OCI-LY1 (cell line): ENCODE data around the gene UBR3.

ENCODE experiments used
- H2AFZ ChIP-seq: fragments of 200-600 bp; sonication (generic), shearing (Covaris generic); 2 replicates; pipeline ENCODE4 v1.6.0; 2014; ENCODE audit warnings: antibody characterized with exemption, mild to moderate bottlenecking, low read length
- H3F3A ChIP-seq: fragments of 200-600 bp; sonication (generic), shearing (Covaris generic); 2 replicates; pipeline ENCODE4 v1.6.0; 2014; ENCODE audit warnings: mild to moderate bottlenecking, antibody characterized with exemption, low read length, moderate library complexity; ENCODE audit not compliant: insufficient read depth
- H3K27ac ChIP-seq: fragments of 200-600 bp; sonication (generic); 2 replicates; pipeline ENCODE4 v1.5.1; 2014; ENCODE audit warnings: low read length, mixed run types, mild to moderate bottlenecking, low read depth; ENCODE audit not compliant: poor library complexity, severe bottlenecking
- H3K27me3 ChIP-seq: fragments of 200-600 bp; sonication (generic); 2 replicates; pipeline ENCODE4 v1.6.0; 2014; ENCODE audit warnings: antibody characterized with exemption, mild to moderate bottlenecking, low read length, moderate library complexity; ENCODE audit not compliant: insufficient read depth
- H3K36me3 ChIP-seq: fragments of 200-600 bp; sonication (generic); 2 replicates; pipeline ENCODE4 v1.6.1; 2014; ENCODE audit warnings: mild to moderate bottlenecking, antibody characterized with exemption, low read length, moderate library complexity, mixed read lengths; ENCODE audit not compliant: insufficient read depth
- H3K4me1 ChIP-seq: fragments of 200-600 bp; sonication (generic); 2 replicates; pipeline ENCODE4 v1.5.1; 2014; ENCODE audit warnings: mild to moderate bottlenecking, low read length, moderate library complexity; ENCODE audit not compliant: insufficient read depth, severe bottlenecking
- H3K4me2 ChIP-seq: fragments of 200-600 bp; sonication (generic), shearing (Covaris generic); 2 replicates; pipeline ENCODE4 v1.6.1; 2014; ENCODE audit warnings: low read length
- H3K4me3 ChIP-seq: fragments of 200-600 bp; sonication (generic); 2 replicates; pipeline ENCODE4 v1.5.1; 2014; ENCODE audit warnings: low read length, low read depth, mild to moderate bottlenecking, mixed read lengths; ENCODE audit not compliant: poor library complexity, severe bottlenecking
- H3K79me2 ChIP-seq: fragments of 200-600 bp; shearing (Covaris generic); 2 replicates; pipeline ENCODE4 v1.6.1; 2016; ENCODE audit warnings: mixed run types, low read length, mixed read lengths; ENCODE audit not compliant: insufficient read depth
- H3K9ac ChIP-seq: fragments of 200-600 bp; sonication (generic), shearing (Covaris generic); 2 replicates; pipeline ENCODE4 v1.6.1; 2014; ENCODE audit warnings: mild to moderate bottlenecking, low read length, mixed read lengths
- H3K9me2 ChIP-seq: fragments of 200-600 bp; sonication (generic), shearing (Covaris generic); 2 replicates; pipeline ENCODE4 v1.6.1; 2014; ENCODE audit warnings: low read depth, mild to moderate bottlenecking, low read length, mixed read lengths
- H3K9me3 ChIP-seq: fragments of 200-600 bp; shearing (Covaris generic); 2 replicates; pipeline ENCODE4 v1.6.1; 2014; ENCODE audit warnings: low read length, mixed read lengths
- H4K20me1 ChIP-seq: fragments of 200-600 bp; sonication (generic), shearing (Covaris generic); 2 replicates; pipeline ENCODE4 v1.6.0; 2016; ENCODE audit warnings: mild to moderate bottlenecking, low read length; ENCODE audit not compliant: insufficient read depth
- CTCF ChIP-seq: fragments of 200-600 bp; sonication (generic), shearing (Covaris generic); IDR thresholded peaks from 2 replicates; pipeline ENCODE4 v1.5.1; 2017; ENCODE audit warnings: mild to moderate bottlenecking, antibody characterized with exemption, low read length, moderate library complexity, mixed read lengths
- EZH2 ChIP-seq: fragments of 200-600 bp; sonication (generic), shearing (Covaris generic); IDR thresholded peaks from 2 replicates; pipeline ENCODE4 v1.8.0; 2017; ENCODE audit warnings: borderline replicate concordance, mixed run types, mild to moderate bottlenecking, antibody characterized with exemption, low read length, moderate library complexity, mixed read lengths

Gene UBR3

GRCh38 chr2:169909376-169909775, 82.1 kb downstream of the UBR3 start:
- Histone ChIP-seq H3K36me3 (peaks cover 14% of the 10 kb centered on the region; the same call in 1 of the 2 replicates), H3K9me3 (no peaks in the 10 kb centered on the region), H3K27me3 (no peaks in the 10 kb centered on the region), H3K4me1 (no peaks in the 10 kb centered on the region), H3K27ac (no peak overlapping the region), H3K79me2 (no peaks in the 10 kb centered on the region), H3F3A (no peaks in the 10 kb centered on the region), H4K20me1 (no peaks in the 10 kb centered on the region), H2AFZ (no peak overlapping the region), H3K9me2 (no peaks in the 10 kb centered on the region), H3K4me3 (no peak overlapping the region), H3K4me2 (no peak overlapping the region), H3K9ac (no peak overlapping the region)
- no peak for TF ChIP-seq EZH2
- TF ChIP-seq CTCF = no peak

- no peak overlapping the region for H3K27ac ChIP-seq
- no peaks in the 10 kb centered on the region for H3K27me3 ChIP-seq
- H3K4me1 ChIP-seq = no peaks in the 10 kb centered on the region
- H3K9me3 ChIP-seq = no peaks in the 10 kb centered on the region
- peaks cover 18% of the 10 kb centered on the region; the same call in 1 of the 2 replicates for H3K36me3 ChIP-seq
- no peak overlapping the region for H3K4me2 ChIP-seq
- H2AFZ ChIP-seq = no peak overlapping the region
- no peaks in the 10 kb centered on the region for H4K20me1 ChIP-seq
- H3K79me2 ChIP-seq = no peaks in the 10 kb centered on the region
- no peak overlapping the region for H3K4me3 ChIP-seq
- H3F3A ChIP-seq = no peaks in the 10 kb centered on the region
- TF ChIP-seq CTCF (no peak), EZH2 (no peak)
- H3K9ac ChIP-seq = no peak overlapping the region
- H3K9me2 ChIP-seq = no peaks in the 10 kb centered on the region
Observed at GRCh38 chr2:169910109-169910799, 83.0 kb downstream of the UBR3 start.

- Histone ChIP-seq H3K36me3 (peaks cover 15% of the 10 kb centered on the region; the same call in 1 of the 2 replicates), H3K79me2 (no peaks in the 10 kb centered on the region), H4K20me1 (no peaks in the 10 kb centered on the region), H3K9me2 (no peaks in the 10 kb centered on the region), H3F3A (no peaks in the 10 kb centered on the region), H3K4me2 (no peak overlapping the region), H3K4me3 (no peak overlapping the region), H3K9ac (no peak overlapping the region), H3K4me1 (no peaks in the 10 kb centered on the region), H3K27me3 (no peaks in the 10 kb centered on the region), H2AFZ (no peak overlapping the region), H3K27ac (no peak overlapping the region), H3K9me3 (no peaks in the 10 kb centered on the region)
- TF ChIP-seq CTCF = no peak
- TF ChIP-seq EZH2 = no peak
Observed at GRCh38 chr2:169911119-169911518, 83.9 kb downstream of the UBR3 start.
